Cortex of kidney (tissue), 1 donor: ENCODE results near the gene A2M.

Experiments
- DNase-seq: peaks from one replicate; lab custom pipeline; 2025; lab: John Stamatoyannopoulos, UW

Gene A2M

GRCh38 chr12:9098463-9099026 lies 17.2 kb downstream of the A2M start:
- no peak for DNase-seq

- DNase-seq, result no peak
Measured at GRCh38 chr12:9098115-9098452, 17.6 kb downstream of the A2M start.

GRCh38 chr12:9096563-9097176 lies 19.0 kb downstream of the A2M start:
- DNase-seq, result no peak

DNA sequence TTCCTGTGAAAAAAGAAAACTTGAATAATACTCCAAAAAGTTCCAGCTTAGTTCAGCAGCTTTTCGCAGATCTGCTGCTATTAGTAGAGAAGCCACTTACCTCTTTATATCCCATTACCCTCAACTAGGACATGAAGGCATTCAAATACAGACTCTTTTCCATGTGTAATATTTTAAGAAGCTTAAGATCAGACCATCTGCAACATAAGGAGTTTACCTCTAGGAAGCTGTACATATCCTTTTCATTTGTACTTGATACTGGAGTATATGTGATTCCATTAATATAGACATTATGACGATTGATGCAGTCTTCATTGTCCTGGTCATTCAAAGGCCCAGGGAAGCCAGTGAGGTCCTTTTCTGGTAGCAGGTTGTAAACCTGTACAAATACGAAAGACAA lies 20.4 kb downstream of the A2M start:
- DNase-seq, result no peak

GRCh38 chr12:9094512-9095206 lies 21.1 kb downstream of the A2M start:
- no peak for DNase-seq

GRCh38 chr12:9091891-9092598 lies 23.7 kb downstream of the A2M start:
- DNase-seq, result no peak

DNA sequence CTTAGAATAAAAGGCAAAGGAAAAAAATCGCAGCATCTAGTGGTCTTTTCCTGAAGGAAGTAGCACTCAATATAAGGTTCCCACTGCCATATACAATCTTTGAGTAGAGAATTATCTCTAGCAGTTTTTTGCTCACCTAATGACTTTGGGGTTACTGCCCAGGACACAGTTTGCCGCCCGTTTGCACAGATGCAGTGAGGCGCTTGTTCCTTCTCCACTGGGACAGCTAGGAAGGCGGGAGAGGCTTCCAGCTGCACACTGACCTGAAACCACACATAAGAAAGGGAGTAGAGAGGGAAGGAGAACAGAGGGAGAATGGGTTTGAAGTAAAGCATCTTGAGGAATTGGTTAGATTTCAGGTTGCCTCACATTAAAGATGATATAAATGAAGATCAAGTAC lies 25.5 kb downstream of the A2M start:
- DNase-seq, result no peak

GRCh38 chr12:9087087-9087835 lies 28.5 kb downstream of the A2M start:
- DNase-seq, result no peak

DNA sequence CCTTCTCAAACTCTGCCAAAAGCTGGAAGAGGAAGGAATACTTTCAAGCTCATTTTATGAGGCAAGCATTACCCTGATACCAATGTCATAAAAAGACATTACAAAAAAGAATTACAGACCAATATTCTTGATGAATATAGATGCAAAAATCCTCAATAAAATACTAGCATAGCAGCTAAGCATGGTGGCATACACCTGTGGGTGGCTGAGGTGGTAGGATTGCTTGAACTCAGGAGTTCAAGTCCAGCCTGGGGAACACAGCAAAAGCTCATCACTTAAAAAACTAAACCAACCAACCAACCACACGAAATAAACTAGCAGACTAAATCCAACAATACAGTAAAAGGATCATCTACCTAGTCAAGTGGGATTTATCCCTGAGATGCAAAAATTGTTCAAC lies 29.6 kb downstream of the A2M start:
- no peak for DNase-seq

DNA sequence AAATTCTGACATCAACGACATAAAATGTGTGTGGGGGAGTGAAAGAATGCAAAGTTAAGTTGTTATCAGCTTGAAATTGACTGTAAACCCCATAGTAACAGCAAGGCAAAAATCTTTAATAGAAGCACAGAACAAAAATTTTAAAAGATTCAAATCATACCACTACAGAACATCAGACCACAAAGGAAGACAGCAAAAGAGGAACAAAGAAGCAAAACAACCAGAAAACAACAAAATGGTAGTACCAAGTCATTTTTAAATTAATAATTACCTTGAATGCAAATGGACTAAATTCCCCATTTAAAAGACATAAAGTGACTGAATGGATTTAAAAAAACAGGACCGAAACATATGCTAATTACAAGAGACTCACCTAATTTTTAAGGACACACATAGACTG lies 31.3 kb downstream of the A2M start:
- no peak for DNase-seq

DNA sequence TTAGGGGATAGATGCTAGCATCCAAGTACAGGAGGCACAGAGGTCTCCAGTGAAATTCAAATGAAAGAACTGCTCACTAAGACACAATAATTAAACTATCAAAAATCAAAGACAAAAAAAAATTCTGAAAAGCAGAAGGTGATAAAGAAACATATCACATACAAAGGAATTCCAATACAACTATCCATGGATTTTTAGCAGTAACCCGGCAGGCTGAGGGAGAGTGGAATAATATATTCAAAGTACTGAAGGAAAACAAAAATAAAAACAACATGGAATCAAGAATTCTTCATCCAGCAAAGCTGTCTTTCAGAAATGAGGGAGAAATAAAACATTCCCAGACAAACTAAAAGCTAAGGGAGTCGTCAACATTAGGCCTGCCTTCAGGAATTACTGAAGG lies 31.9 kb downstream of the A2M start:
- no peak for DNase-seq

- no peak for DNase-seq
Measured at GRCh38 chr12:9081667-9082427, 33.9 kb downstream of the A2M start.

DNA sequence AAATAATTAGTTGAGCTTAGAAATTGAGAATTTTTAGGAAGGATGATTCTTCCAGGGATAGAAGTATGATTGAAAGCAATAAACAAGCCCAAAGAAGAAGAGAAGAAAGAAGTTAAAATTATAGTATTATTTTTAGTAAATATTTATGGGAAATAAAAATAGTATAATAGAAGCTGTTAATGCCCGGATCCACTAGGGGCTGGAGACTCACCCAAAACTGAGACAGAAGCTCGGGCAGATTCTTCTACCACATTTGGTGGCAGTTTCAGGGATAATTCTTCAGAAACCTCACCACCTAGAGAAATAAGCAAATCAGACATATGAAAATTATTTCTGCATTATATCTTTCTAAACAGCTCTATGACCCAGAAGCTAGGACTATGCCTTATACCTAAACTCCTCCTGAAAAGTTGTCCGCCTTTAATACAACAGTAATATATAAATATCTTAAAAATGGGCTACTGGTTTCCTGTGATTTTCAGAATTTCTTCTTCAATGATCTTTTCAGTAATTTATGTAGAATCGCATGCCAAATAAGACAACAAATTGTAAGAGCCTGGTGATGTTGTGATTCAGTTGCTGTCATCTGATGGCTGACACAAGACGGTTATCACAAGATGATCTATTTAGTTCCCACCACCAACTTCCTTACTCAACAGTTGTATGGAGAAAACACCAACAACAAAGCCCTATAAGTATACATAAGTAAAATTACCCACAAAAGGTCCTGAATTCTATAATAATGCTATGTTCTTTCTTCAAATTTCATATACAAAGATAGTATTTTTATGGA lies 35.6 kb downstream of the A2M start:
- DNase-seq, result no peak

DNA sequence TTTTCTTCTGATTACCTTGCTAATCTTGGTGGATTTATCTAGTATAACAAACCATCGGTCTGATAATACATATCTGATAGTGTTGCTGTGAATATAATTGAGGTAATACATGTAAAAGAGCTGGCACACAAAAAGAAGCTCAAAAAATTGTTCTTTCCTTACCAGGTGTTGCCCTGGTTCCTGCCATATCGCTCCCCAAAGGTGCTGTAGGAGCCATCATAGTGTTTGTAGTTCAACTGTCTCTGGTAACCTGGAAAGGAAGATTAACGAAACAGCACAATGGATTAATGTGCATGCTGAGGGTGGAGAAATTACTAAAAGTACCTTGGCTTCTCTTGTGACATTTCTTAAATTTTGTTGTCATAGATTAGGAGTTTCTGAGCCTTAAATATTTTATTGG lies 36.6 kb downstream of the A2M start:
- DNase-seq, result no peak

- DNase-seq, result no peak
Measured at GRCh38 chr12:9077152-9078031, 38.3 kb downstream of the A2M start.

- DNase-seq, result no peak
Measured at GRCh38 chr12:9076733-9077132, 39.0 kb downstream of the A2M start.

- DNase-seq, result no peak
Measured at GRCh38 chr12:9075138-9075535, 40.6 kb downstream of the A2M start.

- no peak for DNase-seq
Measured at GRCh38 chr12:9074484-9075137, 41.1 kb downstream of the A2M start.

DNA sequence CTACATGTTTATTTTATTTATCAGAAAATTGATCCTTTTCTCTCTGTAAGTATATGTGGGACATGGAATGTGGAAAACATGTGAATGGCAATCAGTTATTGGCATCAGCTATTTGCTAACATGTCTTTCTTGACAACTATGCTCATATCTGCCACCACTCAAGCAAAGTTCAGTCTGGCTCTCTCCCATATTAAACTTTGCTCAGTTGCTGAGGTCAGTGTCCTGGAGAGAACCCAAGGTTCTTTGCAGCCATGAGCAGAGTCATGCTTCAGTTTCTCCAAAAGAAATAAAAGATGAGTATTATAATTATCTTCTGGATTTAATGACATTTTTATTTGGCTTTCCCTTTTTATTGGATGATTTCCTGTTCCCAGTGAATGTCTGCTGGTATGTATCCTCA lies 42.6 kb downstream of the A2M start:
- DNase-seq, result no peak
